RWPE1 (cell line): ENCODE data around the gene FALEC.
A peak's percentile ranks its signal among the peaks of the same experiment; 100 is the strongest.
"Not testable (repeated sequence)": the region's sequence is repeated elsewhere in the genome, so short reads cannot be mapped to it uniquely, and the experiment has no call there.

Experiments used
- CTCF ChIA-PET: fragments of 350-600 bp; sonication (Branson Sonifier 250); formaldehyde crosslinking; extraction: SDS; loops from one replicate; lab custom pipeline; 2021; lab: Yijun Ruan, JAX
- POLR2A ChIA-PET: fragments of 400-600 bp; formaldehyde crosslinking; extraction: SDS; loops from one replicate; lab custom pipeline; 2020; ENCODE audit warnings: antibody characterized with exemption; ENCODE audit not compliant: low non-redundant PET; lab: Yijun Ruan, JAX
- DNase-seq: peaks from one replicate; pipeline ENCODE4 v3.0.0; 2012; ENCODE audit warnings: low spot score
- H3K27ac ChIP-seq: fragments of 450-650 bp; 2 replicates; pipeline ENCODE4 v1.5.1; 2017
- TF ChIP-seq, protein P1 (sequence below): fragments of 450-650 bp; conservative IDR thresholded peaks from 2 replicates; pipeline ENCODE4 v1.5.1; 2017; ENCODE audit warnings: low read depth, mild to moderate bottlenecking

Gene FALEC

DNA sequence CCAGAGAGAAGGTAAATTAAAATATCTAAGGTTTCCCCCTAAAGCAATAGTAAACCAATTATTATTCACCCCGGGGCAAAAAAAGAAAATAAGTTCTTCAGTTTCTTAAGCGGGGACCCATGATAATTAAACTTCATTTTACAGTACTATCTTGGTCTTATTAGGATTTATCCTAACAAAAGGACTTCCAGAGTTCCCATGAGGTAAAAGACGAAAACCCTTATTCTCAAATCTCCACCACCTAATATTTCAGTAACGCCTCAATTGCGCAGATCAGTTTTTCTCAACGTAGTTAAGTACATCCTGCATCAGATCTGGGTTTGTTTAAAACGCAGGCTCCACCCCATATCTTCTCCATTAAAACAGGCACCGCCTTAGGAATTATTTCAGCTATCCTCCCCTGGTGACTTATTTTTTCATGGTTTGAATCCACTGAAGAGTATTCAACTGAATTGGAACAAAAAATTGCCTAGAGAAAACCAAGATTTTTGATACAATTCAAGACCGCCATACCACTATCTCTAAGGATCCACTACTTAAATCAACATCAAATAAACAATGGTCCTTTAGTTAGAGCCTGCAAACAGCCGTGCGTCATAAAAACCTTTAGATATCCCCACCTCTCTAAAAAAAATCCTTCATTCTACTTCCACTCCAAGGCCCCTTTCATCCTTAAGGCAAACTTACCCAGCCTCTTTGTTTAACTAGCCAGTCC, 62.2 kb downstream of the FALEC start:
- POLR2A ChIA-PET = interaction anchor here (2.4 kb wide), 1 partner anchor 10 kb away, joined by 16 read pairs; no protein-coding TSS in a partner anchor
- TF ChIP-seq, protein P1, sequence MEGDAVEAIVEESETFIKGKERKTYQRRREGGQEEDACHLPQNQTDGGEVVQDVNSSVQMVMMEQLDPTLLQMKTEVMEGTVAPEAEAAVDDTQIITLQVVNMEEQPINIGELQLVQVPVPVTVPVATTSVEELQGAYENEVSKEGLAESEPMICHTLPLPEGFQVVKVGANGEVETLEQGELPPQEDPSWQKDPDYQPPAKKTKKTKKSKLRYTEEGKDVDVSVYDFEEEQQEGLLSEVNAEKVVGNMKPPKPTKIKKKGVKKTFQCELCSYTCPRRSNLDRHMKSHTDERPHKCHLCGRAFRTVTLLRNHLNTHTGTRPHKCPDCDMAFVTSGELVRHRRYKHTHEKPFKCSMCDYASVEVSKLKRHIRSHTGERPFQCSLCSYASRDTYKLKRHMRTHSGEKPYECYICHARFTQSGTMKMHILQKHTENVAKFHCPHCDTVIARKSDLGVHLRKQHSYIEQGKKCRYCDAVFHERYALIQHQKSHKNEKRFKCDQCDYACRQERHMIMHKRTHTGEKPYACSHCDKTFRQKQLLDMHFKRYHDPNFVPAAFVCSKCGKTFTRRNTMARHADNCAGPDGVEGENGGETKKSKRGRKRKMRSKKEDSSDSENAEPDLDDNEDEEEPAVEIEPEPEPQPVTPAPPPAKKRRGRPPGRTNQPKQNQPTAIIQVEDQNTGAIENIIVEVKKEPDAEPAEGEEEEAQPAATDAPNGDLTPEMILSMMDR = no peak
- CTCF ChIA-PET = no interaction called here
- DNase-seq = no peak
- peak overlapping the region; percentile 98 for H3K27ac ChIP-seq

DNA sequence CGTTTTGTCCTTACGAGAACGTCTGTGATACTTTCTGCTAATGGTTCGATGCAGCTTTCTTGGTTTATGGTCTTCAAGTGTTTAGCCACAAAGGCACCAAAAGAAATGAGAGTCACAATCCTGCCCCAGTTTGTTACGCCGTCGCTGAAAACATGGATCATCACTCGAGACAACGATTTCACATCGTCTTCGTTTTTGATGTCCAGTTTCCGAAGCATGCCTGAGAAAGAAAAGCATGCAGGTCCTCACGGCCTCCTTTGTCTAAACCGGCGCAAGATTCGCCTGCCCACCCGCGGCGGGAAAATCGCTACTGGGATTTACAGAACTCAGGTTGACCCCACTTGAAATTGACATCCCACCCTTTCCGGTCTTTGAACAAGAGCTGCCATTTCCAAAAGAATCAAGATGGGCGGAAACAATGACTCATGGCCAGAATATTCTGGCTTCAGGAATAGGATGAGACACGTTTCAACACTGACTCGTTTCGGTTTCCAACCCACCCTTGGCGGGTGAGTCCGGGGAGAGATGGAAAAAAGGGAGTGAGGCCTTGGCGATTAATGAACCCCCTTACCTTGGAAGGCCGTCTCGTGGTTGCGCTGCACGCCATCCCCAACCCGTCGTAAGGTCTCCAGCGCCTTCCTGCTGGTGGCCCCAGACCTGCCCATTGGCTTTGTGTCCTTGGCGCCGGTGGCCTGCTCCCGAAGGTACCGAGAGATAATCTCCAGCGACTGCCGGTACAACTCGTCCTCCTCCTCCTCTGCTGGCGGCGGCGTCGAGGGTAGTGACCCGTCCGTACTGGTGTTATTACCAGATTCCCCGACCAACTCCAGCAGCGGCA, 62.9 kb downstream of the FALEC start:
- CTCF ChIA-PET = interaction anchor here (0.6 kb wide), 1 partner anchor 129 kb away, joined by 3 read pairs; no protein-coding TSS in a partner anchor
- TF ChIP-seq, protein P1 = no peak
- H3K27ac ChIP-seq = peak overlapping the region; percentile 98
- peak; percentile 68 for DNase-seq
- POLR2A ChIA-PET = interaction anchor here (0.6 to 2.4 kb wide), 4 partner anchors 10 to 377 kb away, joined by 3 to 16 read pairs (median 8); partner anchors contain the start of gene ENSA

DNA sequence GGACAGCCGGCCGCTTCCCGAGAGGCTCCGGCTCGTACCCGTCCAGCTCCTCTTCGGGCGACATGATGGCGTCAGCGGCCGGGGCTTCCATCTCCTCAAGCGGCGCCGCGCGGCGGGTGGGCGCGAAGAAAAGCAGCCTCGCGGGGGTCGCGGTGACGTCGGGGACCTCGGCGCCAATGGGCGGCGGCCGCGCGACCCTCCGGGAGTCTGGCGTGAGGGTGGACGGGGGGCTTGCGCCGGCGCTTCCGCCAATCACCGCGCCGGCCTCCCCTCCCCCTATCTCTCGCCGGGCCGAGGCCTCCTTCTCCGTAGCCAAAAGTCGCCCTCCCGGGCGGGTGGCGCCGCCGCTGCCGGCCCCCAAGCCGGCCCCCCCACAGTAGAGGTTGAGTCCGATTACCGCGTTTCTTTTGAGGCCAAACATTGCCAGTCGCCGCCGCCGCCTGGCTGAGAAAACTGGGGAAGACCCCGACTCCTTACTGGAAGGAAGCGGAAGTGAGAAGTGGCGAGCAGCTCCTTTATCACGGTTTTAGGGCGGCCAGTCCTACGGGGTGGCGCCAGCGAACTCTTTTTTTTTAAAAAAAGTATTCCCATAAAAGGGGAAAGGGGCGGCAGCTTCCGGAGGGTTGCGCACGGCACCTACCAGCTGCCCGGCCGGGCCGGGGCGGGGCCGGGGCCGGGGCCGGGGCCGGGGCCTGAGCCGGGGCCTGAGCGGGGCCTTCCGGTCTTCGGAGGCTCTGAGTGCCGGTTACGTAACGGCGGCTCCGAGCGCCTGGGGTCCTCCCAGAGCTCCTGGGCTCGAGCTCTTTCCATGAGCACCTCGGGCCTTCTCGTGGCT, 63.8 kb downstream of the FALEC start, which contains the start of gene MCL1:
Gene MCL1 (minus strand): TSS at position 501 of the 835 bp plus-strand sequence. CDS start 80 bp downstream, at position 421.
- H3K27ac ChIP-seq = peak within 1 kb of the TSS; percentile 98
- peak; percentile 90 for DNase-seq
- CTCF ChIA-PET = interaction anchor here (0.6 to 1.1 kb wide), 5 partner anchors 24 to 248 kb away, joined by 3 to 5 read pairs (median 3); partner anchors contain the start of gene FALEC

DNA sequence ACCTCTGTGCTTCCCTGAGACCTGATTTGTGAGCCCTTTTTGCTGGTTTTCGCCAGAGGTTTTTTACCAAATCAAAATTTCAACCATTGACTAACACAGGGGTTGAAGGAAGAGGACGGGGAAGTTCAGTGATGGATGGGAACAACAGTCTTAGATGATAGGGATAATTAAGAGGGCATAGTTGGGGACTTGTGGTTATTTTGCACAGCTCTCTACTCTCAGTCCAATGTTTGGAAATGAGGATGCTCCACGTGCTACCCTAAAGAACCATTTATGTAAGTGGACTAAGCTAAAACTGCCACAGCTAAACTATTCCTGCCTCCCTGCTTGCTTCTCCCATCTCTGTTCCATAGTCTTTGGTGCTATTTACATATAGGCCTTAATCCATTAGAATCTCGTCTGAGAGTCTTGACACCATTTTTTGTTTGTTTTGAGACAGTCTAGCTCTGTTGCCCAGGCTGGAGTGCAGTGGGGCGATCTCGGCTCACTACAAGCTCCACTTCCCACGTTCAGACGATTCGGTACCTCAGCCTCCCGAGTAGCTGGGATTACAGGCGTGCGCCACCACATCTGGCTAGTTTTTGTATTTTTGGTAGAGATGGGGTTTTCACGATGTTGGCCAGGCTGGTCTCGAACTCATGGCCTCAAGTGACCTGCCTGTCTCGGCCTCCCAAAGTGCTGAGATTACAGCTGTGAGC, 64.5 kb downstream of the FALEC start:
- TF ChIP-seq, protein P1 = no peak
- peak overlapping the region; percentile 98 for H3K27ac ChIP-seq
- DNase-seq = no peak
- POLR2A ChIA-PET = interaction anchor here (0.5 to 2.4 kb wide), 10 partner anchors 9 to 85 kb away, joined by 3 to 16 read pairs (median 4); partner anchors contain the start of gene ENSA
- CTCF ChIA-PET = interaction anchor here (0.6 to 1.1 kb wide), 4 partner anchors 23 to 247 kb away, joined by 3 to 5 read pairs (median 4); partner anchors contain the start of gene FALEC

More for the DNA sequence above, 63.8 kb downstream of the FALEC start, which contains the start of gene MCL1:
- POLR2A ChIA-PET = interaction anchor here (0.6 to 2.4 kb wide), 12 partner anchors 8 to 376 kb away, joined by 3 to 16 read pairs (median 3); partner anchors contain the start of gene ENSA
- TF ChIP-seq, protein P1 = no peak

DNA sequence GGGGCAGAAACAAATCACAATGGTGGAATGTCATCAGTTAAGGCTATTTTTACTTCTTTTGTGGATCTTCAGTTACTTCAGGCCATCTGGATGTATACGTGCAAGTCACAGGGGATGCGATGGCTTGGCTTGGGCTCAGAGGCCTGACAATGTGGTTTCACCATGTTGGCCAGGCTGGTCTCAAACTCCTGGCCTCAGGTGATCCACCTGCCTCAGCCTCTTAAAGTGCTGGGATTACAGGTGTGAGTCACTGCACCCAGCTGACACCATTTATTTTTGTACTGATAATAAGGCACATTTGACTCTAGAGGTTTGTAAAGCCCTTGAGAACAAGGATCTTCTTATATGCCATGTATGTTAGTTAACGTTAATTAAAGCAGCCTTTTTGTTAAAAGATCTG, 65.4 kb downstream of the FALEC start:
- POLR2A ChIA-PET = interaction anchor here (0.5 kb wide), 1 partner anchor 29 kb away, joined by 4 read pairs; no protein-coding TSS in a partner anchor
- CTCF ChIA-PET = not testable (repeated sequence)

DNA sequence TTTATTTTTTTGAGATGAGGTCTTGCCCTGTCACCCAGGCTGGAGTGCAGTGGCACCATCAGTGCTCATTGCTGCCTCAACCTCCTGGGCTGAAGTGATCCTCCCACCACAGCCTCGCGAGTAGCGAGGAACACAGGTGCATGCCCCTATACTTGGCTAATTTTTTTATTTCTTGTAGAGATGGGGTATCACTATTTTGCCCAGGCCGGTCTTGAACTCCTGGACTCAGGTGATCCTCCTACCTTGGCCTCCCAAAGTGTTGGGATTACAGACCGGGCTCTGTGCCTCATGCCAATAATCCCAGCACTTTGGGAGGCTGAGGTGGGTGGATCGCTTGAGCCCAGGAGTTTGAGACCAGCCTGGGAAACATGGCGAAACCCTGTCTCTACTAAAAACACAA, 65.9 kb downstream of the FALEC start:
- peak overlapping the region; percentile 98 for H3K27ac ChIP-seq
- CTCF ChIA-PET, DNase-seq, POLR2A ChIA-PET: not testable (repeated sequence)

More for the DNA sequence above, 65.4 kb downstream of the FALEC start:
- H3K27ac ChIP-seq = peak overlapping the region; percentile 98
- DNase-seq = not testable (repeated sequence)

DNA sequence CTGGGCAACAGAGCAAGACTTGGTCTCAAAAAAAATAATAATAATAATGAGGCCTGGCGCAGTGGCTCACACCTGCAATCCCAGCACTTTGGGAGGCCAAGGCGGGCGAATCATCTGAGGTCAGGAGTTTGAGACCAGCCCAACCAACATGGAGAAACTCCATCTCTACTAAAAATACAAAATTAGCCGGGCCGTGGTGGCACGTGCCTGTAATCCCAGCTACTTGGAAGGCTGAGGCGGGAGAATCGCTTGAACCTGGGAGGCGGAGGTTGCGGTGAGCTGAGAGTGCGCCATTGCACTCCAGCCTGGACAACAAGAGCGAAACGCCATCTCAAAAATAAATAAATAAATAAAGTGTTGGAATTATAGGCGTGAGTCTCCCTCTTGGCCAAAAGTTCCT, 66.4 kb downstream of the FALEC start:
- peak overlapping the region; percentile 98; the same call in 1 of the 2 replicates for H3K27ac ChIP-seq
- DNase-seq, CTCF ChIA-PET, POLR2A ChIA-PET: not testable (repeated sequence)
